Right lobe of liver (tissue), 4 donors: ENCODE measurements around the gene BMAL2.

Source experiments
- POLR2A ChIP-seq: fragments of 450-650 bp; IDR thresholded peaks from one replicate; pipeline ENCODE4 v1.6.1; 2017; ENCODE audit warnings: antibody characterized with exemption, mild to moderate bottlenecking
- TF ChIP-seq, protein P1 (sequence below), 4 donors: fragments of 200-600 bp in 3 of 4; fragments of 450-650 bp in 1 of 4; IDR thresholded peaks; one replicate each; pipeline versions ENCODE4 v1.5.1 to v1.8.0; 2016 to 2022; ENCODE audit warnings: antibody characterized with exemption in 4 of 4, mild to moderate bottlenecking in 2 of 4
- donor health status: DM: no; HTN: no; CAD: no.
- donor health status: DM: no; HTN: no; CAD: no.
- donor health status: DM: no; HTN: yes; CAD: no.

DNA sequence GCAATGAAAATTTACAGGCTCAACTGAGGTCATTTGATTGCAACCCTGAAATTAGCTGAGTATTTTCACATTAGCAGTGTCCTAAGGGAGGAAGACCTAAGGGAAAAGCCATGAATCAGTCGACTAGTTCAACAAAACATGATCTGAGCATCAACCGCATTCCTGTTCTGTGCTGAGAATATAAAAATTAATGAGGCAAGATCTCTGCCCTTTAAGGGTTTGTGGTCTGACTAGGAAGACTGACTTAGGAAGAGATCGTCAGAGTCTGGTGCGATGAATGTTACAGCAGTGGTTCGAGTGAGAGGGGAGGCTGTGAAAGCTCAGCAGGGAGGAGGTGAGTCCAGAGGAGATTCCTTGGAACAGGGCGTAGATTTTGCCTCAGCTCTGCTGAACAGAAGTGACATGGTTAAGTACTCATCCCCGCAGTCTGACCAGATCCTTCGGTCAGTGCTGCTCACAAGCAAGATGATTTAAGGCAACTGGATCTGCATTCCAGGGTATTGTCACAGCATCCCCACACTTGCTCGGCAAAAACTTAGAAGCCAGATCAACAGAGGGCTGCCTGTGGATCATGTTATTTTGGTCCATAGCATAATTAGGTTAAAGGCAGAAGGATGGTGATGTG is 49.6 kb downstream of the BMAL2 start:
- TF ChIP-seq, protein P1, sequence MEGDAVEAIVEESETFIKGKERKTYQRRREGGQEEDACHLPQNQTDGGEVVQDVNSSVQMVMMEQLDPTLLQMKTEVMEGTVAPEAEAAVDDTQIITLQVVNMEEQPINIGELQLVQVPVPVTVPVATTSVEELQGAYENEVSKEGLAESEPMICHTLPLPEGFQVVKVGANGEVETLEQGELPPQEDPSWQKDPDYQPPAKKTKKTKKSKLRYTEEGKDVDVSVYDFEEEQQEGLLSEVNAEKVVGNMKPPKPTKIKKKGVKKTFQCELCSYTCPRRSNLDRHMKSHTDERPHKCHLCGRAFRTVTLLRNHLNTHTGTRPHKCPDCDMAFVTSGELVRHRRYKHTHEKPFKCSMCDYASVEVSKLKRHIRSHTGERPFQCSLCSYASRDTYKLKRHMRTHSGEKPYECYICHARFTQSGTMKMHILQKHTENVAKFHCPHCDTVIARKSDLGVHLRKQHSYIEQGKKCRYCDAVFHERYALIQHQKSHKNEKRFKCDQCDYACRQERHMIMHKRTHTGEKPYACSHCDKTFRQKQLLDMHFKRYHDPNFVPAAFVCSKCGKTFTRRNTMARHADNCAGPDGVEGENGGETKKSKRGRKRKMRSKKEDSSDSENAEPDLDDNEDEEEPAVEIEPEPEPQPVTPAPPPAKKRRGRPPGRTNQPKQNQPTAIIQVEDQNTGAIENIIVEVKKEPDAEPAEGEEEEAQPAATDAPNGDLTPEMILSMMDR (IDR thresholded peaks at IDR 0.05), result no peak
- no peak for TF ChIP-seq POLR2A
